ENCODE data around the gene AFDN. TPM values are rescaled to one million over a fixed set of nuclear protein-coding genes. Genes with fewer than 3 reads are reported as not detected.
A peak's percentile ranks its signal among the peaks of the same experiment; 100 is the strongest.

AFDN gene
- polyA plus RNA-seq, 1 of the 3 experiments (the other 2 are of a cell fraction), result 25.1 TPM

- ChIA-PET POLR2A (no interaction called here), CTCF (no interaction called here)
- no peak overlapping the region for H2AFZ ChIP-seq (ENCODE audit: low read depth)
- TF ChIP-seq, protein P1, sequence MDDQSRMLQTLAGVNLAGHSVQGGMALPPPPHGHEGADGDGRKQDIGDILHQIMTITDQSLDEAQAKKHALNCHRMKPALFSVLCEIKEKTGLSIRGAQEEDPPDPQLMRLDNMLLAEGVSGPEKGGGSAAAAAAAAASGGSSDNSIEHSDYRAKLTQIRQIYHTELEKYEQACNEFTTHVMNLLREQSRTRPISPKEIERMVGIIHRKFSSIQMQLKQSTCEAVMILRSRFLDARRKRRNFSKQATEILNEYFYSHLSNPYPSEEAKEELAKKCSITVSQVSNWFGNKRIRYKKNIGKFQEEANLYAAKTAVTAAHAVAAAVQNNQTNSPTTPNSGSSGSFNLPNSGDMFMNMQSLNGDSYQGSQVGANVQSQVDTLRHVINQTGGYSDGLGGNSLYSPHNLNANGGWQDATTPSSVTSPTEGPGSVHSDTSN (IDR thresholded peaks at IDR 0.05), result no peak
- TF ChIP-seq MAX (IDR thresholded peaks at IDR 0.05; ENCODE audit: low read depth), result no peak
- TF ChIP-seq RFX5 (IDR thresholded peaks at IDR 0.05; ENCODE audit: low read length), result no peak
- no peak for TF ChIP-seq RXRA (IDR thresholded peaks at IDR 0.05; ENCODE audit: borderline replicate concordance, low read depth)
- TF ChIP-seq SIN3A (IDR thresholded peaks at IDR 0.05; ENCODE audit: borderline replicate concordance, low read depth, low read length), result no peak
- no peak for TF ChIP-seq FOXM1 (IDR thresholded peaks at IDR 0.05; ENCODE audit: low read depth)
- no peak for DNase-seq
- no peaks in the 10 kb centered on the region for H3K9me2 ChIP-seq
- H3K4me3 ChIP-seq (ENCODE audit: low read depth in 2 of 2, low read length in 1 of 2), result no peak overlapping the region
- no peak overlapping the region for H3K4me2 ChIP-seq
- no peaks in the 10 kb centered on the region for H3K27me3 ChIP-seq (ENCODE audit: insufficient read depth)
- peaks cover 7 to 30% of the 10 kb centered on the region in 2 experiments for H3K36me3 ChIP-seq (replicated peaks in 1 of 2; ENCODE audit: control insufficient read depth in 1 of 2, insufficient read depth in 2 of 2, low read length in 1 of 2)
- H3K4me1 ChIP-seq (ENCODE audit: control insufficient read depth in 1 of 2, insufficient read depth in 2 of 2, low read depth in 1 of 2, low read length in 1 of 2), result no peaks in the 10 kb centered on the region; a peak in 1 of 4 replicates
- H3K9me3 ChIP-seq, result no peaks in the 10 kb centered on the region
- H3F3A ChIP-seq (replicated peaks; ENCODE audit: insufficient read depth), result no peaks in the 10 kb centered on the region
- H3K79me2 ChIP-seq (ENCODE audit: insufficient read depth), result no peaks in the 10 kb centered on the region
- no peak overlapping the region for H3K27ac ChIP-seq (ENCODE audit: low read depth in 2 of 2, low read length in 1 of 2)
- no peaks in the 10 kb centered on the region for H4K20me1 ChIP-seq (ENCODE audit: insufficient read depth)
- H3K9ac ChIP-seq, result no peak overlapping the region
These were observed 61.4 kb downstream of the AFDN start for GRCh38 chr6:167888098-167888497.

DNA sequence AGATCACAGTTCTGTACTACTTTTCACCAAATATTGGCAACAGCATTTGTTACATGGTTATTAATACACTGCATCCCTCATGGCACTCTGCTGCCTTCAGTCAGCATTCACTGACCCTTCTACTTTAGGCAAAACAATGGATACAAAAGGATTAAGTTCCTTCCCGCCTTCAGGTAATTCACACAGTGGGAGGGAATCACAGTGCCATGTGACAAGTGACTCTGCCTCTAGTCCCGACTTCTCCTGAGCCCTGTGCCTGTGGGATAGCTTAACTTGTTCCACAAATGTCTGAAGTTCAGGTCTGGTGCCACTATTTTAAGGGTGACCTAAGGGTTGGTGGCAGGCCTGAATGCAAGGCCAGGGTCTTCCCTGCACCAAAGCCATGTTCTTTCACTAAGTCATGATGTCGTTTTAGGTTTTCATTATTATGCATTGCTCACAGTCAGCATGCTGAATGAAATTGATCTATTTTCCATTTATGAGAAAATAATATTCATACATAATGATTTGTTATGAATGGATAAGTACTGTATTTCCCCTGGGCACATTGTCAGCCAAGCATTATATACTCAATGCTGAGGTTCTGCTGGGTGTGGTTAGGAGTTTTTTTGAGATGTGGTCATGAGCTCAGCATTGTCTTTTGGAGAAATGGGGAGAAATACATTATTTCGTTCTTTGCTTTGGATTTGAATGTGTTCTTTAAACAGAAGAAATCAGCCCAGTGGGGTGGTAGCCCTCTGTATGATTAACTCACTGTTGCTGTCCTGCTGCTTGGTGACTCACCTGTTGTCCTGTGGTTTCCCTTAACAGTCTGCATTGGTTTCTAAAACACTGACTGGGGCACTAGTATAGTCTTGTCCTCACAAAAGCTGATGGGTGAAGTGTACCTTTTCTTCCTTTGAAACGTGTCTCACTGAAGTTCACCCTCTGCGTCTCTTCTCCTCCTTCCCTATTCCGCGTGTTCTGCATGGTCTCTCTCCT, 66.4 kb downstream of the AFDN start:
- WGBS (ENCODE audit: low lambda C conversion rate), result 86% methylated on average over 8 of the region's 8 CpGs
- H2AFZ ChIP-seq (ENCODE audit: low read depth), result no peak overlapping the region
- no peak overlapping the region for H3K27ac ChIP-seq (ENCODE audit: low read depth in 2 of 2, low read length in 1 of 2)
- H3K4me1 ChIP-seq (ENCODE audit: control insufficient read depth in 1 of 2, insufficient read depth in 2 of 2, low read depth in 1 of 2, low read length in 1 of 2), result no peaks in the 10 kb centered on the region; a peak in 1 of 4 replicates
- H3K27me3 ChIP-seq (ENCODE audit: insufficient read depth), result no peaks in the 10 kb centered on the region
- TF ChIP-seq NRF1 (IDR thresholded peaks at IDR 0.05; ENCODE audit: low read depth, low read length), result no peak
- TF ChIP-seq, protein P2, sequence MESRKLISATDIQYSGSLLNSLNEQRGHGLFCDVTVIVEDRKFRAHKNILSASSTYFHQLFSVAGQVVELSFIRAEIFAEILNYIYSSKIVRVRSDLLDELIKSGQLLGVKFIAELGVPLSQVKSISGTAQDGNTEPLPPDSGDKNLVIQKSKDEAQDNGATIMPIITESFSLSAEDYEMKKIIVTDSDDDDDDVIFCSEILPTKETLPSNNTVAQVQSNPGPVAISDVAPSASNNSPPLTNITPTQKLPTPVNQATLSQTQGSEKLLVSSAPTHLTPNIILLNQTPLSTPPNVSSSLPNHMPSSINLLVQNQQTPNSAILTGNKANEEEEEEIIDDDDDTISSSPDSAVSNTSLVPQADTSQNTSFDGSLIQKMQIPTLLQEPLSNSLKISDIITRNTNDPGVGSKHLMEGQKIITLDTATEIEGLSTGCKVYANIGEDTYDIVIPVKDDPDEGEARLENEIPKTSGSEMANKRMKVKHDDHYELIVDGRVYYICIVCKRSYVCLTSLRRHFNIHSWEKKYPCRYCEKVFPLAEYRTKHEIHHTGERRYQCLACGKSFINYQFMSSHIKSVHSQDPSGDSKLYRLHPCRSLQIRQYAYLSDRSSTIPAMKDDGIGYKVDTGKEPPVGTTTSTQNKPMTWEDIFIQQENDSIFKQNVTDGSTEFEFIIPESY (IDR thresholded peaks at IDR 0.05; ENCODE audit: borderline replicate concordance, low read depth), result no peak
- TF ChIP-seq FOXM1 (IDR thresholded peaks at IDR 0.05; ENCODE audit: low read depth), result no peak
- peak; percentile 36; the same call in 1 of the 2 replicates for TF ChIP-seq FOSL2 (IDR thresholded peaks at IDR 0.05; ENCODE audit: borderline replicate concordance, low read depth)
- TF ChIP-seq, protein P1 (IDR thresholded peaks at IDR 0.05), result no peak
- TF ChIP-seq RXRA (IDR thresholded peaks at IDR 0.05; ENCODE audit: borderline replicate concordance, low read depth), result no peak
- ChIA-PET POLR2A (no interaction called here), CTCF (interaction anchor here (1.7 to 5.0 kb wide), 2 partner anchors 13 to 14 kb away, joined by 7 to 21 read pairs; no protein-coding TSS in a partner anchor)
- H3K9ac ChIP-seq, result no peak overlapping the region
- H3K9me3 ChIP-seq, result no peaks in the 10 kb centered on the region
- no peaks in the 10 kb centered on the region for H3K9me2 ChIP-seq
- no peak overlapping the region for H3K4me2 ChIP-seq
- H3K36me3 ChIP-seq (replicated peaks in 1 of 2; ENCODE audit: control insufficient read depth in 1 of 2, insufficient read depth in 2 of 2, low read length in 1 of 2), result peaks cover 2 to 31% of the 10 kb centered on the region in 2 experiments
- no peaks in the 10 kb centered on the region for H3K79me2 ChIP-seq (ENCODE audit: insufficient read depth)
- no peak for DNase-seq
- peaks cover 6% of the 10 kb centered on the region for H3F3A ChIP-seq (replicated peaks; ENCODE audit: insufficient read depth)
- no peak overlapping the region for H3K4me3 ChIP-seq (ENCODE audit: low read depth in 2 of 2, low read length in 1 of 2)
- H4K20me1 ChIP-seq (ENCODE audit: insufficient read depth), result no peaks in the 10 kb centered on the region
